8988T (cell line): ENCODE data around the gene SP140L.
"Not testable (repeated sequence)": the region's sequence is repeated elsewhere in the genome, so short reads cannot be mapped to it uniquely, and the experiment has no call there.

ENCODE experiments used
- DNase-seq: peaks from one replicate; pipeline ENCODE4 v3.0.0; 2011

Gene SP140L

GRCh38 chr2:230324503-230324902 lies 2.5 kb upstream of the SP140L start:
- no peak for DNase-seq

- no peak for DNase-seq
Observed at GRCh38 chr2:230325316-230326243, 1.4 kb upstream of the SP140L start.

- DNase-seq = no peak
Observed at GRCh38 chr2:230327418-230328154, 593 bp downstream of the SP140L start.

GRCh38 chr2:230328155-230328458 lies 1.1 kb downstream of the SP140L start:
- DNase-seq = no peak

- DNase-seq = no peak
Observed at GRCh38 chr2:230329946-230330605, 3.1 kb downstream of the SP140L start.

GRCh38 chr2:230330725-230331124 lies 3.7 kb downstream of the SP140L start:
- DNase-seq = no peak

GRCh38 chr2:230335461-230335863 lies 8.5 kb downstream of the SP140L start:
- DNase-seq = no peak

GRCh38 chr2:230335864-230336506 lies 9.0 kb downstream of the SP140L start:
- no peak for DNase-seq

- DNase-seq = not testable (repeated sequence)
Observed at GRCh38 chr2:230341936-230342528, 15.0 kb downstream of the SP140L start.

GRCh38 chr2:230343041-230343624 lies 16.1 kb downstream of the SP140L start:
- not testable (repeated sequence) for DNase-seq

GRCh38 chr2:230343747-230344146 lies 16.8 kb downstream of the SP140L start:
- no peak for DNase-seq

- no peak for DNase-seq
Observed at GRCh38 chr2:230346465-230346864, 19.5 kb downstream of the SP140L start.

GRCh38 chr2:230346921-230347533 lies 20.0 kb downstream of the SP140L start:
- no peak for DNase-seq

- no peak for DNase-seq
Observed at GRCh38 chr2:230347659-230348305, 20.8 kb downstream of the SP140L start.

- no peak for DNase-seq
Observed at GRCh38 chr2:230348787-230349186, 21.8 kb downstream of the SP140L start.

GRCh38 chr2:230356084-230356483 lies 29.1 kb downstream of the SP140L start:
- no peak for DNase-seq

- no peak for DNase-seq
Observed at GRCh38 chr2:230358305-230358704, 31.3 kb downstream of the SP140L start.

GRCh38 chr2:230360028-230360427 lies 33.0 kb downstream of the SP140L start:
- no peak for DNase-seq

GRCh38 chr2:230362030-230362691 lies 35.2 kb downstream of the SP140L start:
- DNase-seq = no peak

- no peak for DNase-seq
Observed at GRCh38 chr2:230382108-230382507, 55.1 kb downstream of the SP140L start.

- DNase-seq = no peak
Observed at GRCh38 chr2:230383453-230383852, 56.5 kb downstream of the SP140L start.
